WTC11 (cell line): ENCODE measurements around the gene SLC9A9. TPM values are rescaled to one million over a fixed set of nuclear protein-coding genes. Genes with fewer than 3 reads are reported as not detected.

ENCODE experiments used
- ATAC-seq: fragments of 200-7000 bp; cut with Tn5 transposase; 2 replicates; pipeline ENCODE4 v1.10.0; 2021; ENCODE audit warnings: mild to moderate bottlenecking, moderate library complexity
- CTCF ChIA-PET: fragments of 300-600 bp; sonication (Branson Sonifier 250); formaldehyde crosslinking; loops from one replicate; lab custom pipeline; 2021; ENCODE audit warnings: antibody characterized with exemption; lab: Charles Lee
- POLR2A ChIA-PET: fragments of 350-600 bp; sonication (Branson Sonifier 250); formaldehyde crosslinking; loops from one replicate; lab custom pipeline; 2021; ENCODE audit warnings: antibody characterized with exemption; lab: Charles Lee
- DNase-seq: peaks from one replicate; pipeline ENCODE4 v3.0.0; 2021; ENCODE audit warnings: low spot score
- H3K27ac Mint-ChIP-seq: 2 replicates; pipeline ENCODE4 v1.8.0; 2021; ENCODE audit warnings: mixed read lengths
- H3K27me3 Mint-ChIP-seq: 2 replicates; pipeline ENCODE4 v1.8.0; 2021; ENCODE audit warnings: low read depth, mild to moderate bottlenecking, moderate library complexity, mixed read lengths
- H3K36me3 Mint-ChIP-seq: 2 replicates; pipeline ENCODE4 v1.8.0; 2021; ENCODE audit warnings: mixed read lengths
- H3K4me1 Mint-ChIP-seq: 2 replicates; pipeline ENCODE4 v1.8.0; 2022; ENCODE audit warnings: mixed read lengths
- H3K4me3 Mint-ChIP-seq: 2 replicates; pipeline ENCODE4 v1.8.0; 2021; ENCODE audit warnings: mild to moderate bottlenecking, moderate library complexity, mixed read lengths
- H3K9me3 Mint-ChIP-seq: 2 replicates; pipeline ENCODE4 v1.8.0; 2021; ENCODE audit warnings: mixed read lengths
- CREB1 ChIP-seq: sonication (generic); formaldehyde crosslinking; IDR thresholded peaks from 2 replicates; pipeline ENCODE4 v1.8.0; 2023; ENCODE audit warnings: mild to moderate bottlenecking, missing genetic modification reagents
- CREM ChIP-seq: sonication (generic); formaldehyde crosslinking; IDR thresholded peaks from 2 replicates; pipeline ENCODE4 v1.8.1; 2022; ENCODE audit warnings: mild to moderate bottlenecking, missing genetic modification reagents, moderate library complexity
- ETV6 ChIP-seq: sonication (generic); formaldehyde crosslinking; IDR thresholded peaks from 2 replicates; pipeline ENCODE4 v1.8.1; 2022; ENCODE audit warnings: mild to moderate bottlenecking, missing genetic modification reagents
- FOXK1 ChIP-seq: sonication (generic); formaldehyde crosslinking; IDR thresholded peaks from 2 replicates; pipeline ENCODE4 v1.8.0; 2022; ENCODE audit warnings: mild to moderate bottlenecking, moderate library complexity, missing genetic modification reagents
- GABPB1 ChIP-seq: sonication (generic); formaldehyde crosslinking; IDR thresholded peaks from 2 replicates; pipeline ENCODE4 v1.8.1; 2023; ENCODE audit warnings: mild to moderate bottlenecking, missing genetic modification reagents
- HMGA2 ChIP-seq: fragments of 250-450 bp; sonication (Bioruptor Pico); IDR thresholded peaks from 2 replicates; pipeline ENCODE4 v1.4.0; 2021; ENCODE audit warnings: mild to moderate bottlenecking, moderate library complexity
- JAZF1 ChIP-seq: fragments of 250-450 bp; sonication (Bioruptor Pico); IDR thresholded peaks from 2 replicates; pipeline ENCODE4 v1.9.0; 2021; ENCODE audit warnings: moderate library complexity, mild to moderate bottlenecking, inconsistent platforms
- MYBL2 ChIP-seq: sonication (generic); formaldehyde crosslinking; IDR thresholded peaks from 2 replicates; pipeline ENCODE4 v1.8.1; 2023; ENCODE audit warnings: mild to moderate bottlenecking, moderate library complexity, missing genetic modification reagents
- NR1H2 ChIP-seq: sonication (generic); formaldehyde crosslinking; IDR thresholded peaks from 2 replicates; pipeline ENCODE4 v1.9.0; 2021; ENCODE audit warnings: mild to moderate bottlenecking, moderate library complexity, missing genetic modification reagents
- SMAD4 ChIP-seq: sonication (generic); formaldehyde crosslinking; IDR thresholded peaks from 2 replicates; pipeline ENCODE4 v1.8.0; 2022; ENCODE audit warnings: mild to moderate bottlenecking, missing genetic modification reagents
- TP53 ChIP-seq: sonication (generic); formaldehyde crosslinking; IDR thresholded peaks from 2 replicates; pipeline ENCODE4 v1.8.1; 2023; ENCODE audit warnings: mild to moderate bottlenecking, missing genetic modification reagents
- ZBTB21 ChIP-seq: sonication (generic); formaldehyde crosslinking; IDR thresholded peaks from 2 replicates; pipeline ENCODE4 v1.8.1; 2023; ENCODE audit warnings: mild to moderate bottlenecking, missing genetic modification reagents, borderline replicate concordance
- total RNA-seq: library from RNA; stranded (reverse); gene quantifications from 3 replicates; pipeline ENCODE4 v1.2.3, GENCODE V29; 2021
- TF ChIP-seq, protein P1 (sequence below): fragments of 250-450 bp; sonication (Bioruptor Pico); IDR thresholded peaks from 2 replicates; pipeline ENCODE4 v2.1.2; 2022; ENCODE audit warnings: mild to moderate bottlenecking, moderate library complexity
- TF ChIP-seq, protein P2 (sequence below): fragments of 250-450 bp; sonication (Bioruptor Pico); IDR thresholded peaks from 2 replicates; pipeline ENCODE4 v1.9.0; 2021; ENCODE audit warnings: mild to moderate bottlenecking, borderline replicate concordance
- TF ChIP-seq, protein P3 (sequence below): fragments of 250-450 bp; sonication (Bioruptor Pico); IDR thresholded peaks from 2 replicates; pipeline ENCODE4 v1.9.0; 2021; ENCODE audit warnings: mild to moderate bottlenecking
- TF ChIP-seq, protein P4 (sequence below): sonication (generic); formaldehyde crosslinking; IDR thresholded peaks from 2 replicates; pipeline ENCODE4 v1.8.1; 2022; ENCODE audit warnings: low read depth, mild to moderate bottlenecking, moderate library complexity, missing genetic modification reagents, borderline replicate concordance
- TF ChIP-seq, protein P5 (sequence below): sonication (generic); formaldehyde crosslinking; IDR thresholded peaks from 2 replicates; pipeline ENCODE4 v1.8.1; 2023; ENCODE audit warnings: mild to moderate bottlenecking, missing genetic modification reagents
- TF ChIP-seq, protein P6 (sequence below): sonication (generic); formaldehyde crosslinking; IDR thresholded peaks from 2 replicates; pipeline ENCODE4 v1.8.1; 2023; ENCODE audit warnings: mild to moderate bottlenecking, missing genetic modification reagents, moderate library complexity
- TF ChIP-seq, protein P7 (sequence below): sonication (generic); formaldehyde crosslinking; IDR thresholded peaks from 2 replicates; pipeline ENCODE4 v1.8.0; 2023; ENCODE audit warnings: missing genetic modification reagents

Gene SLC9A9
- total RNA-seq, 1 experiment from 2014 or later: 1.2 TPM

DNA sequence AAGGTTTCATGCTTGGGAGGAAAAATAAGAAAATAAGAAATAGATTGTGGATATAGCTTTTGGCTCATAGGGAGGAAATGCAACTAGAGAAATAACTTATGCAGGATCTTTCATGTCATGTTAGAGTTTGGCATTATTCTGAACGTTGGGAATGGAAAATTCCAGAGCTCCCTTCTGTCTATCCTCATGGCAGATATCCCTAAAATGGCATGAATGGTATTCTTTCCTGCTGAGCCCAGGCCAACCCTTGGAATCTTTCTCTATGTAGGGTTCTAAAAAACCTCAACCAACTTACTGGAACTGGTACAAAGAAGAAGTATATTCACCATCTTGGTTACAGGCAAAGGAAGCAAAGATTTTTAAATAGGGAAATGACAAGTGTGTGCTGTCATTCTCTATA, 516.2 kb downstream of the SLC9A9 start:
- H3K4me1 Mint-ChIP-seq: peaks cover 30% of the 10 kb centered on the region
- DNase-seq: no peak
- ChIA-PET POLR2A (no interaction called here), CTCF (no interaction called here)
- no peak overlapping the region for H3K4me3 Mint-ChIP-seq
- no peaks in the 10 kb centered on the region for H3K27me3 Mint-ChIP-seq
- H3K36me3 Mint-ChIP-seq: no peaks in the 10 kb centered on the region
- no peak for ATAC-seq
- H3K27ac Mint-ChIP-seq: no peak overlapping the region
- H3K9me3 Mint-ChIP-seq: peaks cover 4% of the 10 kb centered on the region; the same call in 1 of the 2 replicates
- TF ChIP-seq CREB1 (CRISPR knock-in tag): no peak
- TF ChIP-seq NR1H2: no peak
- no peak for TF ChIP-seq HMGA2
- TF ChIP-seq, protein P1, sequence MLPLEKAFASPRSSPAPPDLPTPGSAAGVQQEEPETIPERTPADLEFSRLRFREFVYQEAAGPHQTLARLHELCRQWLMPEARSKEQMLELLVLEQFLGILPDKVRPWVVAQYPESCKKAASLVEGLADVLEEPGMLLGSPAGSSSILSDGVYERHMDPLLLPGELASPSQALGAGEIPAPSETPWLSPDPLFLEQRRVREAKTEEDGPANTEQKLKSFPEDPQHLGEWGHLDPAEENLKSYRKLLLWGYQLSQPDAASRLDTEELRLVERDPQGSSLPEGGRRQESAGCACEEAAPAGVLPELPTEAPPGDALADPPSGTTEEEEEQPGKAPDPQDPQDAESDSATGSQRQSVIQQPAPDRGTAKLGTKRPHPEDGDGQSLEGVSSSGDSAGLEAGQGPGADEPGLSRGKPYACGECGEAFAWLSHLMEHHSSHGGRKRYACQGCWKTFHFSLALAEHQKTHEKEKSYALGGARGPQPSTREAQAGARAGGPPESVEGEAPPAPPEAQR (CRISPR knock-in tag): no peak
- TF ChIP-seq ETV6 (CRISPR knock-in tag): no peak
- TF ChIP-seq TP53 (CRISPR knock-in tag): no peak
- TF ChIP-seq, protein P2, sequence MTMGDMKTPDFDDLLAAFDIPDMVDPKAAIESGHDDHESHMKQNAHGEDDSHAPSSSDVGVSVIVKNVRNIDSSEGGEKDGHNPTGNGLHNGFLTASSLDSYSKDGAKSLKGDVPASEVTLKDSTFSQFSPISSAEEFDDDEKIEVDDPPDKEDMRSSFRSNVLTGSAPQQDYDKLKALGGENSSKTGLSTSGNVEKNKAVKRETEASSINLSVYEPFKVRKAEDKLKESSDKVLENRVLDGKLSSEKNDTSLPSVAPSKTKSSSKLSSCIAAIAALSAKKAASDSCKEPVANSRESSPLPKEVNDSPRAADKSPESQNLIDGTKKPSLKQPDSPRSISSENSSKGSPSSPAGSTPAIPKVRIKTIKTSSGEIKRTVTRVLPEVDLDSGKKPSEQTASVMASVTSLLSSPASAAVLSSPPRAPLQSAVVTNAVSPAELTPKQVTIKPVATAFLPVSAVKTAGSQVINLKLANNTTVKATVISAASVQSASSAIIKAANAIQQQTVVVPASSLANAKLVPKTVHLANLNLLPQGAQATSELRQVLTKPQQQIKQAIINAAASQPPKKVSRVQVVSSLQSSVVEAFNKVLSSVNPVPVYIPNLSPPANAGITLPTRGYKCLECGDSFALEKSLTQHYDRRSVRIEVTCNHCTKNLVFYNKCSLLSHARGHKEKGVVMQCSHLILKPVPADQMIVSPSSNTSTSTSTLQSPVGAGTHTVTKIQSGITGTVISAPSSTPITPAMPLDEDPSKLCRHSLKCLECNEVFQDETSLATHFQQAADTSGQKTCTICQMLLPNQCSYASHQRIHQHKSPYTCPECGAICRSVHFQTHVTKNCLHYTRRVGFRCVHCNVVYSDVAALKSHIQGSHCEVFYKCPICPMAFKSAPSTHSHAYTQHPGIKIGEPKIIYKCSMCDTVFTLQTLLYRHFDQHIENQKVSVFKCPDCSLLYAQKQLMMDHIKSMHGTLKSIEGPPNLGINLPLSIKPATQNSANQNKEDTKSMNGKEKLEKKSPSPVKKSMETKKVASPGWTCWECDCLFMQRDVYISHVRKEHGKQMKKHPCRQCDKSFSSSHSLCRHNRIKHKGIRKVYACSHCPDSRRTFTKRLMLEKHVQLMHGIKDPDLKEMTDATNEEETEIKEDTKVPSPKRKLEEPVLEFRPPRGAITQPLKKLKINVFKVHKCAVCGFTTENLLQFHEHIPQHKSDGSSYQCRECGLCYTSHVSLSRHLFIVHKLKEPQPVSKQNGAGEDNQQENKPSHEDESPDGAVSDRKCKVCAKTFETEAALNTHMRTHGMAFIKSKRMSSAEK (CRISPR knock-in tag): no peak
- no peak for TF ChIP-seq JAZF1 (CRISPR knock-in tag)
- TF ChIP-seq CREM (CRISPR knock-in tag): no peak
- TF ChIP-seq GABPB1 (CRISPR knock-in tag): no peak
- TF ChIP-seq, protein P3, sequence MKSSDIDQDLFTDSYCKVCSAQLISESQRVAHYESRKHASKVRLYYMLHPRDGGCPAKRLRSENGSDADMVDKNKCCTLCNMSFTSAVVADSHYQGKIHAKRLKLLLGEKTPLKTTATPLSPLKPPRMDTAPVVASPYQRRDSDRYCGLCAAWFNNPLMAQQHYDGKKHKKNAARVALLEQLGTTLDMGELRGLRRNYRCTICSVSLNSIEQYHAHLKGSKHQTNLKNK (CRISPR knock-in tag): no peak
- no peak for TF ChIP-seq SMAD4 (CRISPR knock-in tag)
- no peak for TF ChIP-seq MYBL2 (CRISPR knock-in tag)
- TF ChIP-seq, protein P4, sequence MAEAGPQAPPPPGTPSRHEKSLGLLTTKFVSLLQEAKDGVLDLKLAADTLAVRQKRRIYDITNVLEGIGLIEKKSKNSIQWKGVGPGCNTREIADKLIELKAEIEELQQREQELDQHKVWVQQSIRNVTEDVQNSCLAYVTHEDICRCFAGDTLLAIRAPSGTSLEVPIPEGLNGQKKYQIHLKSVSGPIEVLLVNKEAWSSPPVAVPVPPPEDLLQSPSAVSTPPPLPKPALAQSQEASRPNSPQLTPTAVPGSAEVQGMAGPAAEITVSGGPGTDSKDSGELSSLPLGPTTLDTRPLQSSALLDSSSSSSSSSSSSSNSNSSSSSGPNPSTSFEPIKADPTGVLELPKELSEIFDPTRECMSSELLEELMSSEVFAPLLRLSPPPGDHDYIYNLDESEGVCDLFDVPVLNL (CRISPR knock-in tag): no peak
- TF ChIP-seq, protein P5, sequence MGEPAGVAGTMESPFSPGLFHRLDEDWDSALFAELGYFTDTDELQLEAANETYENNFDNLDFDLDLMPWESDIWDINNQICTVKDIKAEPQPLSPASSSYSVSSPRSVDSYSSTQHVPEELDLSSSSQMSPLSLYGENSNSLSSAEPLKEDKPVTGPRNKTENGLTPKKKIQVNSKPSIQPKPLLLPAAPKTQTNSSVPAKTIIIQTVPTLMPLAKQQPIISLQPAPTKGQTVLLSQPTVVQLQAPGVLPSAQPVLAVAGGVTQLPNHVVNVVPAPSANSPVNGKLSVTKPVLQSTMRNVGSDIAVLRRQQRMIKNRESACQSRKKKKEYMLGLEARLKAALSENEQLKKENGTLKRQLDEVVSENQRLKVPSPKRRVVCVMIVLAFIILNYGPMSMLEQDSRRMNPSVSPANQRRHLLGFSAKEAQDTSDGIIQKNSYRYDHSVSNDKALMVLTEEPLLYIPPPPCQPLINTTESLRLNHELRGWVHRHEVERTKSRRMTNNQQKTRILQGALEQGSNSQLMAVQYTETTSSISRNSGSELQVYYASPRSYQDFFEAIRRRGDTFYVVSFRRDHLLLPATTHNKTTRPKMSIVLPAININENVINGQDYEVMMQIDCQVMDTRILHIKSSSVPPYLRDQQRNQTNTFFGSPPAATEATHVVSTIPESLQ: no peak
- TF ChIP-seq ZBTB21 (CRISPR knock-in tag): no peak
- TF ChIP-seq, protein P6, sequence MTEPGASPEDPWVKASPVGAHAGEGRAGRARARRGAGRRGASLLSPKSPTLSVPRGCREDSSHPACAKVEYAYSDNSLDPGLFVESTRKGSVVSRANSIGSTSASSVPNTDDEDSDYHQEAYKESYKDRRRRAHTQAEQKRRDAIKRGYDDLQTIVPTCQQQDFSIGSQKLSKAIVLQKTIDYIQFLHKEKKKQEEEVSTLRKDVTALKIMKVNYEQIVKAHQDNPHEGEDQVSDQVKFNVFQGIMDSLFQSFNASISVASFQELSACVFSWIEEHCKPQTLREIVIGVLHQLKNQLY (CRISPR knock-in tag): no peak
- TF ChIP-seq FOXK1: no peak
- TF ChIP-seq, protein P7, sequence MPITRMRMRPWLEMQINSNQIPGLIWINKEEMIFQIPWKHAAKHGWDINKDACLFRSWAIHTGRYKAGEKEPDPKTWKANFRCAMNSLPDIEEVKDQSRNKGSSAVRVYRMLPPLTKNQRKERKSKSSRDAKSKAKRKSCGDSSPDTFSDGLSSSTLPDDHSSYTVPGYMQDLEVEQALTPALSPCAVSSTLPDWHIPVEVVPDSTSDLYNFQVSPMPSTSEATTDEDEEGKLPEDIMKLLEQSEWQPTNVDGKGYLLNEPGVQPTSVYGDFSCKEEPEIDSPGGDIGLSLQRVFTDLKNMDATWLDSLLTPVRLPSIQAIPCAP (CRISPR knock-in tag): no peak
